ENCODE data around the gene TNFRSF1A.

The TNFRSF1A gene

DNA sequence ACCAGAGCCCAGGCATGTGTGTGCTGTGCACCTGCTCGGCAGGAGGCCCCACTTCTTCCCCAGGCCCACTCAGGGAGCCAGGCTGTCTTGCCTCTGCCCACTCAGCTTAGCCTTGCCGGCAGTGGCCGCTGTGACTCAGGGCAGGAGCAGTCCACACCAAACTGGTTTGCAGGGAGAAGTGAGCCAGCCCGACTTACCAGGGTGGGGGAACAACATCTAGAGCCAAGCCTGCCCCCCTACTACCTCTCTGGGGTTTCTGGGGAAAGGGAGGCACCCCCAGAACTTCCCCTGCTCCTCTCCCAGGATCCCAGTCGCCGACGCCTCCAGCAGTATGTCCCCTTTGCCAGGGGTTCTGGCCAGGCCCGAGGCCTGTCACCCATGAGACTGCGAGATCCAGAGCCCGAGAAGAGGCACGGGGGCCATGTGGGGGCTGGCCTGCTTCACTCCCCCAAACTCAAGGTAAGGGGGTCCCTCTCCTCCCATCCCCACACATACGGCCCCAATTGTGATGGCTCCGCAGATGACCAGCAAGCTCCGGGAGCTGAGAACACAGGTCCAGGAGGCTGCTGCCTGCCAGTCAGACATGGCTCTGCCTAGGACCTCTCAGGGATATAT lies 28.4 kb downstream of the TNFRSF1A start:
- no peak for DNase-seq (ENCODE audit: extremely low spot score)
- TF ChIP-seq FOXA1 (IDR thresholded peaks at IDR 0.05) (no peak), L3MBTL2 (conservative IDR thresholded peaks at IDR 0.05) (no peak), CTBP1 (IDR thresholded peaks at IDR 0.05; ENCODE audit: borderline replicate concordance) (no peak), BHLHE40 (IDR thresholded peaks at IDR 0.05; ENCODE audit: borderline replicate concordance) (no peak), NFRKB (IDR thresholded peaks at IDR 0.05) (no peak), HDGF (IDR thresholded peaks at IDR 0.05; ENCODE audit: borderline replicate concordance) (no peak), FOXK2 (IDR thresholded peaks at IDR 0.05) (no peak), ZNF384 (IDR thresholded peaks at IDR 0.05) (no peak), LEF1 (IDR thresholded peaks at IDR 0.05; ENCODE audit: borderline replicate concordance) (no peak), SP1 (IDR thresholded peaks at IDR 0.05) (no peak)
- TF ChIP-seq, protein P1, sequence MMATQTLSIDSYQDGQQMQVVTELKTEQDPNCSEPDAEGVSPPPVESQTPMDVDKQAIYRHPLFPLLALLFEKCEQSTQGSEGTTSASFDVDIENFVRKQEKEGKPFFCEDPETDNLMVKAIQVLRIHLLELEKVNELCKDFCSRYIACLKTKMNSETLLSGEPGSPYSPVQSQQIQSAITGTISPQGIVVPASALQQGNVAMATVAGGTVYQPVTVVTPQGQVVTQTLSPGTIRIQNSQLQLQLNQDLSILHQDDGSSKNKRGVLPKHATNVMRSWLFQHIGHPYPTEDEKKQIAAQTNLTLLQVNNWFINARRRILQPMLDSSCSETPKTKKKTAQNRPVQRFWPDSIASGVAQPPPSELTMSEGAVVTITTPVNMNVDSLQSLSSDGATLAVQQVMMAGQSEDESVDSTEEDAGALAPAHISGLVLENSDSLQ (IDR thresholded peaks at IDR 0.05) = no peak
- CTCF ChIA-PET = no interaction called here
- POLR2A ChIA-PET = interaction anchor here (1.2 to 1.9 kb wide), 2 partner anchors 10 to 157 kb away, joined by 6 to 7 read pairs; partner anchors contain the start of gene VAMP1

GRCh38 chr12:6312529-6313325 lies 29.1 kb downstream of the TNFRSF1A start:
- TF ChIP-seq FOXK2 (IDR thresholded peaks at IDR 0.05) (no peak), FOXM1 (IDR thresholded peaks at IDR 0.05; ENCODE audit: borderline replicate concordance) (no peak), SP1 (IDR thresholded peaks at IDR 0.05) (no peak), L3MBTL2 (conservative IDR thresholded peaks at IDR 0.05) (no peak)
- no peak for DNase-seq (ENCODE audit: extremely low spot score)
- POLR2A ChIA-PET = interaction anchor here (1.2 to 1.9 kb wide), 2 partner anchors 10 to 158 kb away, joined by 6 to 7 read pairs; partner anchors contain the start of gene VAMP1
- CTCF ChIA-PET = interaction anchor here (0.6 kb wide), 1 partner anchor 9 kb away, joined by 4 read pairs; no protein-coding TSS in a partner anchor

- ChIA-PET POLR2A (interaction anchor here (1.2 kb wide), 1 partner anchor 11 kb away, joined by 6 read pairs; no protein-coding TSS in a partner anchor), CTCF (interaction anchor here (0.6 kb wide), 1 partner anchor 10 kb away, joined by 4 read pairs; no protein-coding TSS in a partner anchor)
- TF ChIP-seq L3MBTL2 (conservative IDR thresholded peaks at IDR 0.05) = no peak
- no peak for TF ChIP-seq ELF4 (IDR thresholded peaks at IDR 0.05)
- no peak for TF ChIP-seq HDGF (IDR thresholded peaks at IDR 0.05; ENCODE audit: borderline replicate concordance)
- TF ChIP-seq FOXA1 (IDR thresholded peaks at IDR 0.05) = no peak
- no peak for TF ChIP-seq SUZ12 (IDR thresholded peaks at IDR 0.05)
- no peak for TF ChIP-seq ZNF384 (IDR thresholded peaks at IDR 0.05)
- TF ChIP-seq LEF1 (IDR thresholded peaks at IDR 0.05; ENCODE audit: borderline replicate concordance) = no peak
- TF ChIP-seq FOXK2 (IDR thresholded peaks at IDR 0.05) = no peak
- no peak for TF ChIP-seq FOXM1 (IDR thresholded peaks at IDR 0.05; ENCODE audit: borderline replicate concordance)
- TF ChIP-seq, protein P1 (IDR thresholded peaks at IDR 0.05) = no peak
- no peak for TF ChIP-seq SP1 (IDR thresholded peaks at IDR 0.05)
- TF ChIP-seq TARDBP (IDR thresholded peaks at IDR 0.05) = no peak
- no peak for TF ChIP-seq BHLHE40 (IDR thresholded peaks at IDR 0.05; ENCODE audit: borderline replicate concordance)
- no peak for TF ChIP-seq ARNT (IDR thresholded peaks at IDR 0.05)
- TF ChIP-seq NFRKB (IDR thresholded peaks at IDR 0.05) = no peak
- no peak for TF ChIP-seq CTBP1 (IDR thresholded peaks at IDR 0.05; ENCODE audit: borderline replicate concordance)
- DNase-seq (ENCODE audit: extremely low spot score) = no peak
Measured at GRCh38 chr12:6311822-6312528, 29.9 kb downstream of the TNFRSF1A start.

DNA sequence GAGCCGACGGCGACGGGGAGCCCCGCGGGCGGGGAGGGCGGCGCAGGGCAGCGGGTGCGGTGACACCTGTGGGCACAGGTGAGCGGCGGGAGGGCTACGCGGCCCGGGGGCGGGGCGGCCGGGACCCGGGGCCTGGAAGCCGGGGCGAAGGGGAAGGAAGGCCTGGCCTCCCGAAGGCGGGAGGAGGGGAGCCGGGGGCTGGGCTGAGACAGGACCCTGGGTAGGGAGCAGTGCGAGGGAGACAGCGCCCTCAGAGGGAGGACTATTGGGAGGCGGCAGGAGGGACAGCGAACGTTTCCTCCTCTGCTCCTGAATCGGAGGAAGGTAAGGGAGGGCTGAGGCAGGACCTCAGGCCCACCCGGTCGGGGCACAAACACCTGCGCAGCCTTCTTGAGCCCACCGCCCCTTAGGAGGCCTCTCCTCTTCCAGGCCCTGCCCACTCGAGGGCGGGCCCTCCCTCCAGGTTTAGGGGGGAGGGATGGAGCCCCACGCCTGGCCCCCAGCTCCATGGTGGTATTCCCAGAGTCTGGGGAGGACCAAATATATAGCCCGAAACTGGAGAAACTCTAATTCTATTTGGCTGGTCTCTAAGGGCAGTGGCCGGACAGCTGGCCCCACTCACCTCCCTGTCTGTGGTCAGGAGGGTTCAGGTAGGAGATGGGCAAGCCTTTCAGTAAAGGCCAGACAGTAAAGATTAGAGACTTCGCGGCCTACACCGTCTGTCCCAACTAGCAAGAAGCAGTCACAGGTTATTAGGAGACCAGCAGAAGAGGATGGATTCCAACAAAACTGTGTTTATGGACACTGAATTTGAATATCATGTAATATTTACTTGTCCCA lies 30.9 kb downstream of the TNFRSF1A start:
- CTCF ChIA-PET = no interaction called here
- no peak for DNase-seq (ENCODE audit: extremely low spot score)
- POLR2A ChIA-PET = no interaction called here
- no peak for TF ChIP-seq BHLHE40 (IDR thresholded peaks at IDR 0.05; ENCODE audit: borderline replicate concordance)
- no peak for TF ChIP-seq NFRKB (IDR thresholded peaks at IDR 0.05)
- no peak for TF ChIP-seq ELF4 (IDR thresholded peaks at IDR 0.05)
- TF ChIP-seq ARNT (IDR thresholded peaks at IDR 0.05) = no peak
- TF ChIP-seq FOXM1 (IDR thresholded peaks at IDR 0.05; ENCODE audit: borderline replicate concordance) = no peak
- no peak for TF ChIP-seq FOXK2 (IDR thresholded peaks at IDR 0.05)
- no peak for TF ChIP-seq SP1 (IDR thresholded peaks at IDR 0.05)
- TF ChIP-seq, protein P1 (IDR thresholded peaks at IDR 0.05) = no peak
- TF ChIP-seq ZNF384 (IDR thresholded peaks at IDR 0.05) = no peak
- no peak for TF ChIP-seq SUZ12 (IDR thresholded peaks at IDR 0.05)
- no peak for TF ChIP-seq CTBP1 (IDR thresholded peaks at IDR 0.05; ENCODE audit: borderline replicate concordance)

DNA sequence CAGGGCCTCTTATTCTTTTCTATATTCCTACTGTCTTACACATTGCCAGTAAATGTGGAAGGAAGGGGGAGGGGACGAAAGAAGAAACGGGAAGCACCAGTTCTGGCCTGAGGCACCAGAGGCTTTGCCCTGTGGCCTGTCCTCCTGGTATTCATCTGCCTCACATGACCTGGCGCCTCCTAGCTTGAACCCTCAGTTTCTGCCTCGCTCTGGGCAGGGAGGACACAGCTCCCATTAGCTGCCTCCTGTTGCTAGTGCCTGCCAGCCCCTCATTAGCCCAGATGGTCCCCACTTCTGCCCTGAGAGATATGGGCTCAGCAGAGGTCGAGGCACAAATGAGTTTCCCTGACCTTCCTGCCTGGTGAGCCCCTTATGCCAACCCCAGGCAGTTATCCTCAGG lies 34.3 kb downstream of the TNFRSF1A start:
- ChIA-PET POLR2A (interaction anchor here (1.0 kb wide), 1 partner anchor 13 kb away, joined by 3 read pairs; no protein-coding TSS in a partner anchor), CTCF (no interaction called here)
- no peak for TF ChIP-seq FOXK2 (IDR thresholded peaks at IDR 0.05)
- TF ChIP-seq ZNF384 (IDR thresholded peaks at IDR 0.05) = no peak
- no peak for TF ChIP-seq FOXA1 (IDR thresholded peaks at IDR 0.05)
- TF ChIP-seq ELF4 (IDR thresholded peaks at IDR 0.05) = no peak
- no peak for TF ChIP-seq L3MBTL2 (conservative IDR thresholded peaks at IDR 0.05)
- DNase-seq (ENCODE audit: extremely low spot score) = no peak
